Stimulated activated CD4-positive, alpha-beta T cell treated with anti-CD3 and anti-CD28 coated beads, Interleukin-15, amount 100 ng/mL, for 48 hours (primary cell): ENCODE results near the gene PRM2.

Experiments used
- DNase-seq, 2 donors: peaks; one replicate each; pipeline ENCODE4 v3.0.0-alpha.2; 2020; ENCODE audit warnings: low read depth in 2 of 2

The PRM2 gene

GRCh38 chr16:11276143-11276895, at the start of gene PRM2:
PRM2 (minus strand) TSS chr16:11276480; CDS start chr16:11276370, 110 bp downstream.
- no peak for DNase-seq

GRCh38 chr16:11325404-11326083, 49.3 kb upstream of the PRM2 start:
- no peak for DNase-seq

DNA sequence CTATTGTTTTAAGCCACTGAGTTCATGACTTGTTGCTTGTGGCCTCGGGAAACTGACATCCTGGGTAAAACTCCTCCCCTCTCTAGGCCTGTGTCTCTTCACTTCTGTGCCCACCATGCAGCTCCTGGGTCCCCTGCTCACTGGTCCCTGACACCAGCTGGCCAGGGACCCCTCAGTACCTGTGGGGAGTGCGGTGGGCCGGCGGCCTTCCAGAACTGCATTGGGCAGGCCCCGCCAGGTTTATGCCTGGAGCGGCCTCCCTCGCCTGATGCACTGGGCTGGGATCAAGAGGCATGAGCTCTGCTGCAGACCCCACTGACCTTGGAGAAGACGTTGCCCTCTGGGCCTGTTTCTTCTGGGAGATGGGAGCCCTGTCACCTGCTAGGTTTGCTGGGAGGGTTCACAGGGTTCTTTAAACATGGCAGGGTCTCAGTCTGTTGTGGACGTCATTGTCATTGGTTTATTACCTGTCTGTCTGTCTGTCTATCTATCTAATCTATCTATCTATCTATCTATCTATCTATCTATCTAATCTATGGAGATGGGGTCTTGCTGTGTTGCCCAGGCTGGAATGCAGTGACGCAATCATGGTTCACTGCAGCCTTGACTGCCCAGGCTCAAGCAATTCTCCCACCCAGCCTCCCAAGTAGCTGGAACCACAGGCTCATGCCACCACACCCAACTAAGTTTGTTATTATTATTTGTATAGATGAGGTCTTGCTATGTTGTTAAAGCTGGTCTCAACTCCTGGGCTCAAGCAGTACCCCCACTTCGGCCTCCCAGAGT, 47.5 kb upstream of the PRM2 start:
- DNase-seq: no peak

- DNase-seq: no peak
These were observed 46.5 kb upstream of the PRM2 start for GRCh38 chr16:11322823-11323222.

DNA sequence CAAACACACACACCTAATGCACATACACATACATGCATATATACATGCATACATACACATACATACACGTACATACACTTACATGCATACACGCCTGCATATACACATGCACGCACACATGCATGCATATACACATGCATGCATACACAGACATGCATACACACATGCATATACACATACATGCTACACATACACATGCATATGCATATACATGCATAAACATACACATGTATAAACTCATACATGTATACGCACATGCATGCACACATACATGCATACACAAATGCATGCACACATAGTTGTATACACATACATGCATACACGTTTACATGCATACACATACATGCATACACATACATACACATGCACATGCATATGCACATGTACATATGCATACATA, 45.4 kb upstream of the PRM2 start:
- DNase-seq: no peak

DNA sequence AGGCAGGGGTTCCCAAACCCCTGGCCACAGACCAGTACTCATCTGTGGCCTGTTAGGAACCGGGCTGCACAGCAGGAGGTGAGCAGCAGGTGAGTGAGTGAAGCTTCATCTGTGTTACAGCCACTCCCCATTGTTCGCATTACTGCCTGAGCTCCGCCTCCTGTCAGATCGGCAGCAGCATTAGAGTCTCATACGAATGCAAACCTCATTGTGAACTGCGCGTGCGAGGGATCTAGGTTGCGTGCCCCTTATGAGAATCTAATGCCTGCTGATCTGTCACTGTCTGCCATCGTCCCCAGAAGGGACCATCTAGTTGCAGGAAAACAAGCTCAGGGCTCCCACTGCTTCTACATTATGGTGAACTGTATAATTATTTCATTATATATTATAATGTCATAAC, 43.9 kb upstream of the PRM2 start:
- DNase-seq: no peak

- no peak for DNase-seq
These were observed 43.4 kb upstream of the PRM2 start for GRCh38 chr16:11319529-11320146.

DNA sequence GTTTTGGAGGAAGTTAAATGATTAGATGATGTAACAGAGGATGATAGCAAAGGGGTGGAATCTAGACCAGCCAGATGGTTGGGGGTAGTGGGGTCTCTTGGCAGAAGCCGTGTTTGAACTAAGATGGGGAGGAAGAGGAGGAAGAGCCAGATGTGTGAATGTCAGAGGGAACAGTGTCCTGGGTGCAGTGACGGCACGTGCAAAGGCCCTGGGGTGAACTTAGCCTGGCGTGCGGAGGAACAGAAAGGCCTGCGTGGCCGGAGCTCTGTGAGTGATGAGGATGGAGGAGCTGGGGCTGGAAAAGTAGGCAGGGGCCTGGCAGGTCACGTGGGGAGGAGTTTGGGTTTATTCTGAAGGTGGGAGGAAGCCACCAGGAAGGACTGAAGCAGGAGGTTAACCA, 42.5 kb upstream of the PRM2 start:
- no peak for DNase-seq

DNA sequence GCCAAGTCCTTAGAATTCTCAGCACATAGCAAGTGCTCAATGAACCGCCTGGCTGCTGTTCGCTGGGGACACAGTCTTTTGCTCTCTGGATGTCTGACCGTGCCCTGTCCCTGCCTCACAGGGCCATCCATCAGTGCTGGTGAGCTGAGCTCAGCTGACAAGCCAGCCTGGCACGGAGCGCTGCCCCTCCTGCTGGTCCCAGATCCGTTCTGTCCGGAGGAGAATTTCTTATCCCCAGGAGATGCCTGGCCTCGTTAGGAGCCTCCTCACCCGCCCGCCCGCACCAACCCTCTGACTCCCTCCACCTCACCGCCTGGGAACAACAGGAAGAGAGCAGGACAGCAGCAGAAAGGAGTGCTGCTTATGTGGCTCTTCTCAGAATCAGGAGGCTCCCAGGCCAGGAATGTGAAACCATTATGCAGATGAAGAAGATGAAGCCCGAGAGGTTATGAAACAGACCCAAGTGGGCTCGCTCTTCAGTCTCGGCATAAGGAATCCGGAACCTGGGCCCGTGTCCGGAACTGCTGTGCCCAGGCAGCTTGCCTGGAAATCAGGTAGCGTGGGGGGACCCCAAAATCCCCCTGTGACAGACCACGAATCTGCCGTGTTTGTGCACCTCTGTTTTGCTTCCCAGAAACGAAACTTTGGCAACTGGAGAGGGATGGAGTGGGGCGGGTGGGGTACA, 40.2 kb upstream of the PRM2 start:
- no peak for DNase-seq

DNA sequence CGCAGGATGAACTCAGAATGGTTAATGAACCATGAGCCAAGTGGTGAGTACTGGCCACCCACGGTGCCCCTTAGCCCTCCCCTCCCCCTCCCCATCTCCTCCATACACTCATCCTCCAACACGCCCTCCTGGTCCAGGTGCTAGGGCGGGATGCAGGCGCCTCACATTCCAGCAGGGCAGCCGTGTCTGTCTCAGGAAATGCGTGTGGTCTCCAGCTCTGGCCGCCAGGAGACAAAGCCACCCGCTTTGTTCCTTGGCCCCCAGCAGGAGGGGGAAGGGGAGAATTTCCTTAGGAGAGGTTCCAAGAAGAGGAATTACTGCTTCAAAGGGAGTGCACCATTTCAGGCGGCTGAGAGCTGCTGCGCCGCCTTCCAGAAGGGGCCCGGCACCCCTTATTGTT, 39.2 kb upstream of the PRM2 start:
- DNase-seq: no peak

- no peak for DNase-seq
These were observed 38.1 kb upstream of the PRM2 start for GRCh38 chr16:11314309-11314894.

- DNase-seq: no peak
These were observed 37.4 kb upstream of the PRM2 start for GRCh38 chr16:11313493-11314308.

DNA sequence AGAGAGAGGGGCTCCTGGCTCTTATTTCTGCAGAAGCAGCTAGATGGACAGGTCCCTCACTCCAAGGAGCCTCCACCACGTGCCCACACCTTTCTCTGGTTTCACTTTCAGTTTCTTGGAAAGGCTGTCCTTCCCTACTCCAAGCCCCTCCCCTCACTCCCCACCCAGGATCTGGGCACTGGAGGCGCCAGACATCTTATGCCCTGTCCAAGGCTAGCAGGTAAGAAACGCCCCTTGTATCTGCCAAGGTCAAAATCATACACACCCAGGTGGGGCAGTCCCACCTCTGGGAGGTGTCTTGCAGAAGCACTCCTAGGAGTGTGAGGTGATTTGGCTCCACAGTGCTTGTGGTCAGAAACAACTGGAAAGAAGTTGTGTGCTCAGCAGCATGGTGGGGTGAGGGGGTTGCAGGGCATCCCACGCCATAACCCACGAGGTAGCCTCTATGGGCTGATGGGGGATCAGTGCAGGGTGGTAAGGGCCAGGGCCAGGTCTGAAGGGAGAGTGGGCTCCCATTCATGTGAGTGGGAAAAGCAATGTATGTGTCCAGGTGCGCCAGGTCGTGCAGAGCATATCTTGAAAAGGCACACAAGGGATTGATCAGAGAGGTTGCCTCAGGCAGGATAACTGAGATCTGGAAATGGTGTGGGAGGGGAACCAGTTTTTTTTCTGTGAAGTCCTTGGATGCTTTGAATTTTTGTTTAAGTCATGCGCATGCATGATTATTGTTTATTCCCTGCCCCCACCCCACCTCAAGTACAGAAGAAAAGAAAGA, 36.6 kb upstream of the PRM2 start:
- DNase-seq: no peak

- DNase-seq: no peak
These were observed 34.8 kb upstream of the PRM2 start for GRCh38 chr16:11310997-11311561.

GRCh38 chr16:11310634-11310977, 34.3 kb upstream of the PRM2 start:
- DNase-seq: no peak

- no peak for DNase-seq
These were observed 33.8 kb upstream of the PRM2 start for GRCh38 chr16:11309895-11310633.

- no peak for DNase-seq
These were observed 32.4 kb upstream of the PRM2 start for GRCh38 chr16:11308493-11309283.
